Transverse colon (tissue), 4 donors: ENCODE measurements around the gene SCAI.

Source experiments
- EP300 ChIP-seq: sonication (generic); formaldehyde crosslinking; IDR thresholded peaks from one replicate; pipeline ENCODE4 v1.6.1; 2017; ENCODE audit warnings: antibody characterized with exemption, low read depth
- POLR2A ChIP-seq: fragments of 450-650 bp; IDR thresholded peaks from one replicate; pipeline ENCODE4 v1.6.1; 2016; ENCODE audit warnings: antibody characterized with exemption, mild to moderate bottlenecking, moderate library complexity
- POLR2AphosphoS5 ChIP-seq, 3 donors: sonication (generic); formaldehyde crosslinking; IDR thresholded peaks; one replicate each; pipeline ENCODE4 v1.6.1; 2016; ENCODE audit warnings: antibody characterized with exemption in 3 of 3
- TF ChIP-seq, protein P1 (sequence below), 5 experiments: fragments of 200-600 bp in 3 of 5; fragments of 450-650 bp in 2 of 5; sonication (generic) in 3 of 5; IDR thresholded peaks; 1 replicate in 2 of 5; 2 replicates in 3 of 5; pipeline ENCODE4 v1.5.1; 2016 to 2017; ENCODE audit warnings: antibody characterized with exemption in 5 of 5, inconsistent platforms in 3 of 5, mild to moderate bottlenecking in 2 of 5, moderate library complexity in 1 of 5

DNA sequence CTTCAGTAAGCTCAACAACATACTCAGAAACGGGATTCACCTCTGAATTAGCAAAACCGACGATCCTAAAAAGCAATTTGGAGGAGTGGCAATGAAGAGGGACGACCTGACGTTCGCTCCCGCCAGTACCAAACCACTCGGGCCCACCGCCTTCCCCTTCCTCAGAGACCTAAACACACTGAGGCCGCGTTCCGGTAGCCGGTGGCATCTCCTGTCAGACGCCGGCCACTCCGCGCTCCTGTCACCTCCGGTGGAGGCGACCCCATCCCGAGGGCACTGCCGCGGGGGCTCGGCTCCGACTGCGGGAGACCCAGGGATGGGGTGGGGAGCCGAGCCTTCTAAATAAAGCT is 45.7 kb upstream of the SCAI start:
- TF ChIP-seq POLR2AphosphoS5 (IDR thresholded peaks at IDR 0.05) (no peak), POLR2A (no peak), EP300 (no peak)
- TF ChIP-seq, protein P1, sequence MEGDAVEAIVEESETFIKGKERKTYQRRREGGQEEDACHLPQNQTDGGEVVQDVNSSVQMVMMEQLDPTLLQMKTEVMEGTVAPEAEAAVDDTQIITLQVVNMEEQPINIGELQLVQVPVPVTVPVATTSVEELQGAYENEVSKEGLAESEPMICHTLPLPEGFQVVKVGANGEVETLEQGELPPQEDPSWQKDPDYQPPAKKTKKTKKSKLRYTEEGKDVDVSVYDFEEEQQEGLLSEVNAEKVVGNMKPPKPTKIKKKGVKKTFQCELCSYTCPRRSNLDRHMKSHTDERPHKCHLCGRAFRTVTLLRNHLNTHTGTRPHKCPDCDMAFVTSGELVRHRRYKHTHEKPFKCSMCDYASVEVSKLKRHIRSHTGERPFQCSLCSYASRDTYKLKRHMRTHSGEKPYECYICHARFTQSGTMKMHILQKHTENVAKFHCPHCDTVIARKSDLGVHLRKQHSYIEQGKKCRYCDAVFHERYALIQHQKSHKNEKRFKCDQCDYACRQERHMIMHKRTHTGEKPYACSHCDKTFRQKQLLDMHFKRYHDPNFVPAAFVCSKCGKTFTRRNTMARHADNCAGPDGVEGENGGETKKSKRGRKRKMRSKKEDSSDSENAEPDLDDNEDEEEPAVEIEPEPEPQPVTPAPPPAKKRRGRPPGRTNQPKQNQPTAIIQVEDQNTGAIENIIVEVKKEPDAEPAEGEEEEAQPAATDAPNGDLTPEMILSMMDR (IDR thresholded peaks at IDR 0.05): no peak
